ENCODE results near the gene LRBA.
A peak's percentile ranks its signal among the peaks of the same experiment; 100 is the strongest.
"Not testable (repeated sequence)": the region's sequence is repeated elsewhere in the genome, so short reads cannot be mapped to it uniquely, and the experiment has no call there.

Gene LRBA

DNA sequence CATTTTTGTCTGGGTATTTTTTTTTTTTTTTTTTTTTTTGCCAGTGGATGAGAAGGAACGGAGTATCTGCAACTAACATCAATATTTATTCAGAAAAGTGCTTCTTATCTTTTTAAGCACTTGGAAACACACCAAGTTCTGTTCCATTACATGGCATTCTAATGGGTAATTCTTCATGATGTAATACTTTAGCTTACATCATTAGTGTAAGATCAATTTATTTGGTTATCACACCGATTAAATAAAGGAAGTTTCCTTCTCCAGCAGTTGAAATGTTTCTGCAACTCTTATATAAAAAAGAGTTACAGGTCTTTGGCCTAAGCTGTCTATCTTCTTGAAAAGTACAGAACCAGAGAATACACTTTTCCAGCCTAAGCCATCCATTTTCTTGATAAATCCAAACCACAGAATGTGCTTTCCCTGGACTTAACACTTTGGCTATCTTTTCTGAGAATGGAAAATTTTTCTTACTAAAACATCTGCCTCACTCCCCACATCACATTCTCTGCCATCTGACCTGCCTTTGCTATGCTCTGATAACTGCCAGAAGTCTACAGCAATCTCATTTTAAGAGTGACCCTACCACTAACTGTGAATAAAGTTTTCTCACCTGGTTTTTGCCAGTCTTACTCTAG is 625.1 kb downstream of the LRBA start:
- DNase-seq: no peak

GRCh38 chr4:150387981-150388380 is 627.1 kb downstream of the LRBA start:
- no peak for DNase-seq

DNA sequence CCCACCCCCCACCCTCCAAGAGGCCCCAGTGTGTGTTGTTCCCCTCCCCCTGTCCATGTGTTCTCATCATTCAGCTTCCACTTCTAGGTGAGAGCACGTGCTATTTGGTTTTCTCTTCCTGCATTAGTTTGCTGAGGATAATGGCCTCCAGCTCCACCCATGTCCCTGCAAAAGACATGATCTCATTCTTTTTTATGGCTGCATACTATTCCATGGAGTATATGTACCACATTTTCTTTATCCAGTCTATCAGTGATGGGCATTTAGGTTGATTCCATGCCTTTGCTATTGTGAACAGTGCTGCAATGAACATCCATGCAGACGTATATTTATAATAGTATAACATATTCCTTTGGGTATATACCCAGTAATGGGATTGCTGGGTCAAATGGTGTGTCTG is 628.7 kb downstream of the LRBA start:
- DNase-seq: not testable (repeated sequence)

- DNase-seq: peak; percentile 26
Measured at GRCh38 chr4:150385606-150386005, 629.5 kb downstream of the LRBA start.

GRCh38 chr4:150384249-150384648 is 630.8 kb downstream of the LRBA start:
- DNase-seq: no peak

DNA sequence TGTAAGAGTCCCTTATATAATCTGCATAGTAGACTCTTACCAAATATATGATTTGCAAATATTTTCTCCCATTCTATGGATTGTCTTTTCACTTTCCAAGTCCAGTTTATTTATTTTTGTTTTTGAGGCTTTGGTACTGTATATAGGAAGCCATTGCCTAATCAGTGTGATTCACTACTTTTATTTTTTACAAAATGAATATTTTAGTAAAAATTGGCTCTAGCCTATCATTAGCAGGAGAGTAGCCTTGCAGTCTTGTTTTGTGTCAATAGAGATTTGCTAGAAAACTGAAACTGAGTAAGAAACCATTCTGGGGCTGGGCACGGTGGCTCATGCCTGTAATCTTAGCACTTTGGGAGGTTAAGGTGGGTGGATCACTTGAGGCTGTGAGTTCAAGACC is 633.1 kb downstream of the LRBA start:
- no peak for DNase-seq

DNA sequence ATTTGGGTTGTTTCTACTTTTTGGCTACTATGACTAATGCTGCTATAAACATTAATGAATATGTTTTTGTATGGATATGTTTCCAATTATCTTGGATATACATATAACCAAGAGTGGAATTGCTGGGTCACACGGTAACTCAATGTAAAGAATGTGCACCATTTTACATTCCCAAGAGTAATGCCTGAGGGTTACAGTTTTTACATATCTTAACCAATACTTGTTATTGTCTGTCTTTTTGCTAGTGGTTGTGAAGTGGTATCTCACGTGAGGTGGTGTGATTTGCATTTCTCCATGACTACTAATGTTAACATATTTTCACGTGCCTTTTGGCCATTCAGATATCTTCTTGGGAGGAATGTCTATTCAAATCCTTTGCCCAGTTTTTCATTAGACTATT is 633.5 kb downstream of the LRBA start:
- no peak for DNase-seq

GRCh38 chr4:150381036-150381435 is 634.0 kb downstream of the LRBA start:
- no peak for DNase-seq

- DNase-seq: no peak
Measured at GRCh38 chr4:150379454-150379853, 635.6 kb downstream of the LRBA start.

- no peak for DNase-seq
Measured at GRCh38 chr4:150375025-150375424, 640.1 kb downstream of the LRBA start.

DNA sequence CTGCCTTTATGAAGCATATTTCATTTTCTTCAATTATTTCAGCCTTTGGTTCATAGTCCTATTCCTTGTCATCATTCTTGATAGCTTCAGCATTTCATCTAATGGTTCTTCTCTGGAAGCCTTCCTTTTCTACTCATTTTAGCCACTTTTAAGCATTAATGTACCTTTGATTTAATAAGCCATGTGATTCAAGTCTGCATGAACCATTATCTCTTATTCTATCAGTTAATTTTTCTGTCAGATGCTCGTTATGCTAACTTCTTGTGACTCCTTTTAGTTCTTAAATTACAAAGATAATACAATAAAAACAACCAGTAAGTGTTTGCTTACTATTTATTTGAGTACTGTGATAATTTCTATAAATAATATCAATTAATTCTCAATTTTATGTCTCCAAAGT is 643.2 kb downstream of the LRBA start:
- no peak for DNase-seq

- DNase-seq: no peak
Measured at GRCh38 chr4:150369434-150370380, 645.4 kb downstream of the LRBA start.

GRCh38 chr4:150368667-150369066 is 646.4 kb downstream of the LRBA start:
- DNase-seq: no peak

GRCh38 chr4:150367326-150367725 is 647.8 kb downstream of the LRBA start:
- DNase-seq: no peak

DNA sequence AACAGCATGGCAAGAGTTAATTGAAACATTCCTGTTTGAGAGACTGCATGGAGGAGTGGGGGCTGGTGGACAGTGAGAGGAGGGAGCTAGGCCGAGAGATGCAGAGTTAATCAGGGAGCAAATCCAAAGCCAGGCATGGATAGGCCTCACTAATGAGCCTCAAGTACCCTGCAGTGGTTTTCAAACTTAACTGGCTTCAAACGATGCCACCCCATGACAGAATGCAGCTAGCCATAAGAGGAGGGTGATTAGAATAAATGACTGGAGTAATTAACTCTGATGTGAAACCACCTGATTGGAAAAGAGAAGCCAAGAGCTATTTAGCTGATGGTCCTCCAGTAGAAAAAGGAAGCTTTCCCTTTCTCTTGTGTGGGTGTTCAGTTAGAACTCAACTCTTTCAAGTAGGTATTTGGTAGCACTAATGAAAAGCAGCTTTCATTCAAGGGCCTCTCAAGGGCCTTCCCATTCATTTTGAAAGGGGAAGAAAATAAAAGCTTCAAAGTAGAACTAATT is 648.5 kb downstream of the LRBA start:
- DNase-seq: peak; percentile 53

- no peak for DNase-seq
Measured at GRCh38 chr4:150363721-150364688, 651.1 kb downstream of the LRBA start.

- DNase-seq: no peak
Measured at GRCh38 chr4:150358691-150359090, 656.4 kb downstream of the LRBA start.

DNA sequence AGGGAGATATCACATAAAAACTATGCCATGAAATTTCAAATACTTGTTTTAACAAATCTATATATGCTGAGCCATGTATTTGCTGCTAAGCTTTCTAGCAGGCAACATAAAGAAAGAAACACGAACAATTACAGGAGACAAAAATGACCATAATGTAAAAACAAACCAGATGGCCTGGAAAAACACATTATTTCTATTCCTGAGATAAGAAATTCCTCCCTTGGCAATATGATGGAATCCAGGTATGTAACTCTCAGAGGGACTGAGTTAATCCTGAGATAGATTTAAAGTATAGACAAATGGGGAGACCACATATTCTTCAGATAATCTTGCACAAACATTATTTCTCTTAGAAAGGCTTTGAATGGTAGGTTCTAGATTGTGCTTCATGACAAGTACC is 657.3 kb downstream of the LRBA start:
- no peak for DNase-seq

- DNase-seq: no peak
Measured at GRCh38 chr4:150355858-150356455, 659.1 kb downstream of the LRBA start.

DNA sequence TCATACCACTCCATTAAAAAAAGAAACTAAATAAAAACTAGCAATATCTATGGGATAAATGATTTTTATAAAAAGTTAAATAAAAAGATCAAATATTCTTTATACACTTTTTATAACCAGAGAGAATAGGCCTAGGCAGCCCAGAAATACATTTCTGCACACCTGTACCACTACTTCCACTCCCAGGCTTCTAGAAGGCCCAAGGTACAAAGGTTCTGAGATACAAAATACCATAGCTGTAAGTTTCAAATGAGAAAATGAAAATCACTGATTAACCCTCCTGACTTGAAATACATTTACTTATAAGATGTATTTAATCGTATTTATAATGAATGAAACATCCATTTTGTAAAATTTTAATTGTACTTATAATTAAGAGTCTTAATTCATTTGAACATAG is 659.7 kb downstream of the LRBA start:
- DNase-seq: no peak

DNA sequence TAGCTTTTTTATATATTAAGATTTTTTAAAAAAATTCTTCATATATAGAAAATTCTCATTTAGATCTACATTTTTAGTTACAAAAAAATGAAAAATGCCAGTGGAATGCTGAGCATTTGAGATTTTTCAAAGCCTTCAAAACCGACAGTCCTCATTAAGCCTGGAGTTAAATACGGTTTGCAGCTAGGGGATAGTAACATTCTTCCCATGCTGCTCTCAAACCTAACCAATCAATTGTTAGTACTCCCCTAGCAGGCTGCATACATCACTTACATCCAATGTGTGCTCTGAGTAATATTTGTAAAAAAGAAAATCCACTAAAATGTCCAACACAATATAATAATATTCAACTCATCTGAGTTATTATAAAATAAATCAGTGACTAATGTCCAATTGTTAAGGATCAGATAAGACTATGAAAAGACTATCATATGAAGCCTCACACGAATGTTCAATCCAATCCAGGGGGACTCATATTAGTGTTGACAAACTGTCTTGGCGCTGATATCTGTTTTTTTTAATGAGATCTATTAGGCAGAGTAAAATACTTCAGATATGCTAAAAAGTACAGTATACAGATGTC is 660.8 kb downstream of the LRBA start:
- no peak for DNase-seq

DNA sequence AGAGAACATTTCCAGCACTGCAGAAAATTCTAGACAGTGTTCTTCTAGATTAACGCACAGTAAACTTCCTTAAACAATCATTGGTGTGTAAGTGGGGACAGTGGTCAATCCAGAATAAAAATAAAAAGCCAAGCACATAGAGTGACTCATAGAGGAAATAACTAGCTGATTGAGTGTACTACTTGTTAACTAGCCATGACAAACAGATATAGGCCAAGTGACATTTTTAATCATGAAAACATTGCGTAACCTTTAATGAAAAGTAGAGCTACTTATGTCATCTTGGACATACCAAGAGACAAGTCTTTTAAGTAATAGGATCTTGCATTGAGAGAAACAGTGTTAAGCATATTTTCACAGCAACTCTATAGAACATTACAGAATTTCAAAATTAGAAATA is 667.0 kb downstream of the LRBA start:
- no peak for DNase-seq
